HG03064 (cell line): ENCODE data around the gene OPN1SW.

ENCODE experiments used
- ATAC-seq: cut with Tn5 transposase; IDR thresholded peaks from one replicate; pipeline ENCODE4 v1.9.1; 2021; ENCODE audit warnings: low read depth; ENCODE audit not compliant: unreplicated experiment

Gene OPN1SW

GRCh38 chr7:128794020-128794419 is 18.4 kb upstream of the OPN1SW start:
- ATAC-seq = no peak

- ATAC-seq = no peak
These were observed 17.6 kb upstream of the OPN1SW start for GRCh38 chr7:128793181-128793547.

DNA sequence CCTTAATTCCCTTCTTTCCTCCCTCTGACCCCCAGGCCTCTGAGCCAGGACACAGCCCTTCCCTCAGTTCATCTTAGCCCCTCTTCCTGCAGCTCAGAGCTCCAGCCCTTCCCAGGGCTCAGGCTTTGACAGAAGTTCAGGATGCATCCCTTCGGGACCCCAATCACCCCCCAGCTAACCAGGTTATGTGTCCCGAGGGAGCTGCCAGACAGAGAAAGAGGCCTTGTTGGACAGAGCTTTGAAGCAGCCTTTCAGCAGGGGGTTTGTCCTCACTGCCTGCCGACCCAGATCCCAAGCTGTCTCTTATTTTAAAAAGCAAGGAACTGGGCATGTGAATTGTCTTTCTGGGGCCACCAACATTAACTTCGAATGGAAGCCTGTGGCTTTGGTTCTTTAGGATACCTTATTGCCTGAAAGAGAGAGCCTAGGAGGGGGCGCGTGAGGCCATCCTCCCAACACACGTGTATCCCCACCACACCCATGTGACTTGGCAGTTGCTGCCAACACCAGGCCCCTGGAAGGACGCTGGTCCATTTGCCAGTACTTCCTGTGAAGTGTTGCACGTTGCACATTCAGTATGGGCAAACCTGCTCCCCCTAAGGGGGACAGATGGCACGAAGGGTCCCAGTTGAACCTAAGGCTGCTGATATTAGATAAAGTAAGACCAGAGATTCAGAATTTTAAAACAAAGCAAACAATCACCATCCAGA is 17.0 kb upstream of the OPN1SW start:
- no peak for ATAC-seq

- no peak for ATAC-seq
These were observed 16.4 kb upstream of the OPN1SW start for GRCh38 chr7:128791972-128792327.

GRCh38 chr7:128791121-128791971 is 15.8 kb upstream of the OPN1SW start, which contains the start of gene CCDC136:
CCDC136 (plus strand) TSS chr7:128791968; CDS start chr7:128792412, 444 bp downstream.
- peak; percentile 89 for ATAC-seq

DNA sequence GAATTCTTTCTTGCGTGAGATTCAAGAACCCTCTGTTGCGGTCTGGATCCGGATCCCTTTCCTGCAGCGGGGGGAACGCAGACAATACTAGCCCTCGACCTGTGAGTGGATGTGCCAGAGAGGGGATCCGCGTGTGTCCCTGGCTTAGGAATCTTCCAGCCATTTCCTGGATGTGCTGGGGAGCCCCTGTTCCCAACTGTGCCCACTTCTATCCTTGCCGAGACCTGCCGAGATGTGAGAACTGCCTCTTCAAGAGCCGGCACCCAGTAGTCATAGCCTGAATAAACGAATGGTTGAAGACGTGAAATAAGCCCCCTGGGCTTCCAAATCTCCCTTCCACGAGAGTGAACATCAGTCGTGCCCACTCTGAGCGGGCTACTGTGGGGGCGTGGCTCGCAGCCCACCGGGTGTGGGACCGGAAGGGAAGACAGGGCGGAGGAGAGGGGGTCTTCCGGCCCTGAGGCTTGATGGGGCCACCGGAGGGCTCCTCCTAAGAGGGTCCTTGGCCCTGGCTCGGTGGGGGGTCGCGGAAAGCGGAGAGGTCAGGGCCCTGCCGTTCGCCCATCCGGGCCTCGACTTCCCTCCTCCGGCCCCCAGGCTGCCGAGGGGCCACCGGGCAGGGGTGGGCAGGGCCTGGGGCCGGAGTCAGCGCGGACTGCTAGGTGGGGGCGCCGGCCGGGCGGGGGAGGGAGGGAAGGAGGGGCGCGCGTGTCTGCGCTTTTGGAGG is 14.9 kb upstream of the OPN1SW start:
- ATAC-seq = no peak

GRCh38 chr7:128788446-128789412 is 13.1 kb upstream of the OPN1SW start:
- no peak for ATAC-seq

DNA sequence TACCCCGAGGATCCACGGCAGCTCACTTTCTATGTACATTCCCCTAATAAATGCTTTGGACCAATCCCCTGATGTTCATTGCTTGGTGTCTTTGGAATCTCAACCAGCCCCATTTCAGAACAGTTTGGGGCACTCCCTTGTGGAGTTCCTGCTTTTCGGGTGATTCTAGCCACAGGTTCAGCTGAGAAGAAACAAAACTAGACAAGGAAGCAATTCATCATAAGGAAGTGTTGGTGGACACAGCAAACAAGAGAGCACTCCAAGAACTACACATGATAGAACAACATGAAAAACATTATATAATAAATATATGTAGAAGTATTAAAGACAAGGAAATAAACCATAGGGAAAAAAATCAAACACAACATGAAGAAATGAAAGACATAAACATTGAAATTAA is 10.1 kb upstream of the OPN1SW start:
- no peak for ATAC-seq

DNA sequence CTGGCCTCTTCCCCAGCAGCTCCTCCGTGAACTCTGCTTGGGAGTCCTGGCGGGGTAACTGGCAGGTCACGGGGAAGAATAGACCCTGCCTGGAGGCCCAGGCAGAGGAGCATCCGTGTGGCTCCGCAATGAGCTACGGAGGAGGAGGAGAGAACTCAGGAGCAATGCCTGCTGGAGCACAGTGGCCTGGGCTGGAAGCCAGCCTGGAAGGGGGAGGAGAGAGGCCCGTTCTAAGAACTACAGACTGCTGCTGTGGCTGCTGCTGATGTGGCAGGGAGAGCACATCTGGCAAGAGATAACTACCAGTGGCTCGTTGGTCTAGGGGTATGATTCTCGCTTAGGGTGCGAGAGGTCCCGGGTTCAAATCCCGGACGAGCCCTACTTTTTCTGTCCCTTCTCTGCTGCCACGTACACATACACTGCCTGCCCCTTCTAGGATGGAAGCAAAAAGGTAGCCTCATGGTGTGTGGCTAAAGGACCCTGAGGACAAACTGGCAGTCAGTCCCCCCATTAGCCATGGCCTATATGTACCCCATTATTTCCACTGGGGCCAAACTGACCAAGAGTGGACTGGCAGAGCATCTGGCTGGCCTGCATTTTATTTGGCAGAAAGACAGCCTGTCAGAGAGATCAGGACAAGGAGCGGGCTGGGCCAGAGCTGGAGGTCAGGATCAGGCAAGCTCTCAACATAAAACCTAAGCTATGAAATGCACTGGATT is 7.7 kb upstream of the OPN1SW start:
- no peak for ATAC-seq

DNA sequence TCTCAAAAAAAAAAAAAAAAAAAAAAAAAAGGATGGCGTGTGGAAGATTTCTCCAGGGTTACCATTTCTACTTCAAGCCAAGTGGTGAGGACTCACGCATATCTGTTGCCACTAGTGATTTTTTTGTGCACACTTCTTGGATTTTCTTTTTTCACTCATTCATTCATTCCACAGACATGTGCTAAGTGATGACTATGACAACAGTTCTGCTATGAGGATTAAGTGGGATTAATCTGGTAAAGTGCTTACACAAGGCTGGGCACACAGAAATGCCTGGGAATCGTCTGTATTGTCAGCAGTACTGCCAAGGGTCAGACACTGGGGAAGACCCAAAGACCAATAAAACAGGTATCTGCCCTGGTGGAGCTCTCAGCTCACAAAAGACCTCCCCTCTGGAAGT is 6.3 kb upstream of the OPN1SW start:
- no peak for ATAC-seq

DNA sequence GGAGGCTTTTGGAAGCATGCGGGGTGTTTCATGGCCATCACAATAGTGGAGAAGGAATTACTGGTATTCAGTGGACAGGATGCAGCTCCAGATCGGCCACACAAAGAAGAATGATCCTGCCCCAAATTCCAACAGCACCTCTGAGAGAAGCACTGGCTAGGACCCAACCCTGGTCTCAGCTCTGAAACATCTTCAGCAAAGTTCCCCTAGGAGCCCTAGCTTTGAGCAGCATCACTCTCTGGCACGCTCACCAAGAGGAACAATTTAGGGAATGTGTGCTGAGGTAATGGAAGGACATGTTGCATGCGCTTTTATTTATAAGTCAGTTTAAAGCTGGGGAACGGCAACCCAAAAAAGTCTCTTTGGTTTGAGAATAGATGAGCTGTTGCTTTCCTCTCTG is 5.5 kb upstream of the OPN1SW start:
- ATAC-seq = no peak

GRCh38 chr7:128778946-128779345 is 3.4 kb upstream of the OPN1SW start:
- ATAC-seq = no peak

GRCh38 chr7:128777156-128778123 is 1.8 kb upstream of the OPN1SW start:
- no peak for ATAC-seq

GRCh38 chr7:128774921-128775320 is 673 bp downstream of the OPN1SW start:
- ATAC-seq = no peak

- no peak for ATAC-seq
These were observed 1.4 kb downstream of the OPN1SW start for GRCh38 chr7:128774029-128774689.

DNA sequence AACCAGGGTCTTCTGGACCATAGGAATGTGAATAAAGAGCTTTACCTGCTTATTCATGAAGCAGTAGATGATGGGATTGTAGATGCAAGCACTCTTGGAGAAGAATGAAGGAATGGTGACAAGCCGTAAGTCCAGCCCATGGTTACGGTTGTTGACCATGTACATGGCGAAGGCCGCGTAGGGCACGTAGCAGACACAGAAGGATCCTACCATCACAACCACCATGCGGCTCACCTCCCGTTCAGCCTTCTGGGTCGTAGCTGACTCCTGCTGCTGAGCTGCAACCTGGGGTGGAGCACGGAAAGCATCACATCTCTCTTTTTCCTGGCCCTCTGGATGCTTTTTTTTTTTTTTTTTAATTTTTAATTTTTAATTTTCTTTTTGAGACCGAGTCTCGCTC is 2.0 kb downstream of the OPN1SW start:
- no peak for ATAC-seq

DNA sequence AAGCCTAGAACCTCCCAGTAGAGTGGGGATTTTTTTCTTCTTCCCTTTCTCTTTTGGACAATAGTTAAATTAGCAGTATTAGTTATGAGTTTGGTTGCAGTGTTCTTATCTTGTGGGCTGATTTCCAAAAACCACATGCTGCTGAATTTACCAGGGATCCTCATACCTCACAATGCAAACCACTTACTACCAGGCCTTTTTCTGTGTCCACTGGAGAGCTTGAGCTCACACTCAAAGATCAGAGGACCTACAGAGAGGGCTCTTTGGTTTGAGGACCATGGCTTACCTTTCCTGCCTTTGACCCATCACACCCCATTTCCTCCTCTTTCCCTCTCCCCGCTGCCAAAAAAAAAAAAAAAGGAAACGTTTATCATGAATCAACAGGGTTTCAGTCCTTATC is 5.4 kb downstream of the OPN1SW start:
- ATAC-seq = no peak
